ENCODE measurements around the gene ENPP6. TPM values are rescaled to one million over a fixed set of nuclear protein-coding genes. Genes with fewer than 3 reads are reported as not detected.

Gene ENPP6
- total RNA-seq, 1 donor from 2014 or later = not detected

GRCh38 chr4:184156163-184156920, 61.3 kb downstream of the ENPP6 start:
- no peaks in the 10 kb centered on the region for H3K4me1 Mint-ChIP-seq (ENCODE audit: low read depth)
- no peaks in the 10 kb centered on the region for H3K36me3 Mint-ChIP-seq (ENCODE audit: insufficient read depth)
- H3K4me3 Mint-ChIP-seq (ENCODE audit: low read depth) = no peak overlapping the region
- DNase-seq (ENCODE audit: low spot score, unreplicated experiment) = no peak
- no peak overlapping the region for H3K27ac Mint-ChIP-seq
- H3K9me3 Mint-ChIP-seq (ENCODE audit: low read depth) = peaks cover 4% of the 10 kb centered on the region
- peaks cover 18% of the 10 kb centered on the region for H3K27me3 Mint-ChIP-seq
- TF ChIP-seq, protein P1, sequence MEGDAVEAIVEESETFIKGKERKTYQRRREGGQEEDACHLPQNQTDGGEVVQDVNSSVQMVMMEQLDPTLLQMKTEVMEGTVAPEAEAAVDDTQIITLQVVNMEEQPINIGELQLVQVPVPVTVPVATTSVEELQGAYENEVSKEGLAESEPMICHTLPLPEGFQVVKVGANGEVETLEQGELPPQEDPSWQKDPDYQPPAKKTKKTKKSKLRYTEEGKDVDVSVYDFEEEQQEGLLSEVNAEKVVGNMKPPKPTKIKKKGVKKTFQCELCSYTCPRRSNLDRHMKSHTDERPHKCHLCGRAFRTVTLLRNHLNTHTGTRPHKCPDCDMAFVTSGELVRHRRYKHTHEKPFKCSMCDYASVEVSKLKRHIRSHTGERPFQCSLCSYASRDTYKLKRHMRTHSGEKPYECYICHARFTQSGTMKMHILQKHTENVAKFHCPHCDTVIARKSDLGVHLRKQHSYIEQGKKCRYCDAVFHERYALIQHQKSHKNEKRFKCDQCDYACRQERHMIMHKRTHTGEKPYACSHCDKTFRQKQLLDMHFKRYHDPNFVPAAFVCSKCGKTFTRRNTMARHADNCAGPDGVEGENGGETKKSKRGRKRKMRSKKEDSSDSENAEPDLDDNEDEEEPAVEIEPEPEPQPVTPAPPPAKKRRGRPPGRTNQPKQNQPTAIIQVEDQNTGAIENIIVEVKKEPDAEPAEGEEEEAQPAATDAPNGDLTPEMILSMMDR (IDR thresholded peaks at IDR 0.05; ENCODE audit: unreplicated experiment) = no peak

- no peak overlapping the region for H3K4me3 Mint-ChIP-seq (ENCODE audit: low read depth)
- TF ChIP-seq, protein P1 (IDR thresholded peaks at IDR 0.05; ENCODE audit: unreplicated experiment) = no peak
- H3K27me3 Mint-ChIP-seq = peaks cover 22% of the 10 kb centered on the region
- H3K36me3 Mint-ChIP-seq (ENCODE audit: insufficient read depth) = no peaks in the 10 kb centered on the region
- no peaks in the 10 kb centered on the region for H3K9me3 Mint-ChIP-seq (ENCODE audit: low read depth)
- H3K4me1 Mint-ChIP-seq (ENCODE audit: low read depth) = no peaks in the 10 kb centered on the region
- no peak overlapping the region for H3K27ac Mint-ChIP-seq
- DNase-seq (ENCODE audit: low spot score, unreplicated experiment) = no peak
Measured at GRCh38 chr4:184154199-184154598, 63.5 kb downstream of the ENPP6 start.

- peaks cover 22% of the 10 kb centered on the region for H3K27me3 Mint-ChIP-seq
- H3K36me3 Mint-ChIP-seq (ENCODE audit: insufficient read depth) = no peaks in the 10 kb centered on the region
- no peak overlapping the region for H3K4me3 Mint-ChIP-seq (ENCODE audit: low read depth)
- H3K9me3 Mint-ChIP-seq (ENCODE audit: low read depth) = no peaks in the 10 kb centered on the region
- no peak for DNase-seq (ENCODE audit: low spot score, unreplicated experiment)
- no peak overlapping the region for H3K27ac Mint-ChIP-seq
- H3K4me1 Mint-ChIP-seq (ENCODE audit: low read depth) = no peaks in the 10 kb centered on the region
- TF ChIP-seq, protein P1 (IDR thresholded peaks at IDR 0.05; ENCODE audit: unreplicated experiment) = no peak
Measured at GRCh38 chr4:184153781-184154180, 63.9 kb downstream of the ENPP6 start.

DNA sequence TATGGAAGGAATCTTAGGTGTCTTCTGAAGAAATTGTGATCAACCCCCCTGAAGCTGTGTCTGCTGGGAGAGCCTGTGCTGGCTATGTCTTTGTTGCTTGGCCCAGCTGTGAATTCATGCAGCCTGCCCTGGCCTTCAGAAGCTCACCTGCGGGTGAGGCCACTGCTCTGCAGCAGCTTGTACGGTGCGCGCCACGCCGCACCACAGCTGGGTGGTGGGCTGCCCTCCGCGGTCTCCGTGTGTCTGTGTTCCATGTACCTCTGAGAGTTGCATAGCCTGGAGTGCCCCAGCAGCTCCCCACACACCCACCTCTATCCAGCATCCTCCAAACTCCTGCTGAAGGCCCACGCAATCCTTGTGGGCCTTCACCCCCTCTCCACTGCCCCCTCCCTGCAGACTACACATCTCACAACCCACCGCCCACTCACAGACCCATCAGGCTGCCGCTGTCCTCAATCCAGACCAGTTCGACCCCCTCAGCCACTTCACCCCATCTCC, 65.6 kb downstream of the ENPP6 start:
- Mint-ChIP-seq H3K36me3 (ENCODE audit: insufficient read depth) (no peaks in the 10 kb centered on the region), H3K4me3 (ENCODE audit: low read depth) (no peak overlapping the region), H3K27me3 (peaks cover 24% of the 10 kb centered on the region), H3K4me1 (ENCODE audit: low read depth) (no peaks in the 10 kb centered on the region), H3K9me3 (ENCODE audit: low read depth) (no peaks in the 10 kb centered on the region), H3K27ac (no peak overlapping the region)
- no peak for DNase-seq (ENCODE audit: low spot score, unreplicated experiment)
- TF ChIP-seq, protein P1 (IDR thresholded peaks at IDR 0.05; ENCODE audit: unreplicated experiment) = no peak

DNA sequence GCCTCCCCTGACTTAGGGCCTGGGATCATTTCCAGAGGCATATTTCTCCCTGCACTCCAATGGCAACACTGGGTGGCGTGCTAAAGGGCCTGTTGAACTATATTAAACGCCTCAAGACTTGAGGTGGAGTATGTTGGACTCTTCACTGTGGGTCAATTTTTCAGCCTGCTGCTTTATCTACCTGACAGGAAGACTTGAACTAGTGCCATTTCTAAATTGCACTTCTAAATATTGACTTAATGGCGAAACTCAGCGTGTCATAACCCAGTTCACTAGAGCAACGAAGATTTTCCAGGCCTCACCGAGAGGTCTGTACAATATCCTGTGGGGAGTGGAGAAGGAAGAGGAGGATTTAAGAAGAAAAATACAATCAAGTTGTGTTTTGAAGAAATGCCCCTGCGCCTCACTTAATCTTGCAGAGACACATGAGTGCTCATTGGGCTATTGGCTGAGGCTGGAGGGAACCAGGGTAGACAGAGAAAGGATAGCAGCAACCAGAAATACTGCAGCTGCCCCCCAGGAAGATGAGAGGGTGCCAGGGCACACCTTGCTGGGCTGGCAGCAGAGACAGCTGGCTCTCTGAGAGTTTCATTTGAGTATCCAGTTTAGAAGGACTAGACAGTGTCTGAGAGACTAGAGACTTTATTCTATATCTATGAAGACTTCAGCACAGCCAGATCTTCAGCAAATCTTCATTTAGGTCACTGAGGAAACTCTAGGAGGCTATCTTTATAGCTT, 67.4 kb downstream of the ENPP6 start:
- Mint-ChIP-seq H3K27ac (peak overlapping the region; percentile 31), H3K9me3 (ENCODE audit: low read depth) (no peaks in the 10 kb centered on the region), H3K4me3 (ENCODE audit: low read depth) (no peak overlapping the region), H3K4me1 (ENCODE audit: low read depth) (no peaks in the 10 kb centered on the region), H3K27me3 (peaks cover 22% of the 10 kb centered on the region), H3K36me3 (ENCODE audit: insufficient read depth) (no peaks in the 10 kb centered on the region)
- TF ChIP-seq, protein P1 (IDR thresholded peaks at IDR 0.05; ENCODE audit: unreplicated experiment) = no peak
- DNase-seq (ENCODE audit: low spot score, unreplicated experiment) = no peak

All from progenitor cell of endocrine pancreas (in vitro differentiated cells).